DMS153 (cell line): Measurements from ENCODE around the gene SFMBT2.

Experiments used
- DNase-seq: peaks from one replicate; lab custom pipeline; 2025; lab: John Stamatoyannopoulos, UW

The SFMBT2 gene

GRCh38 chr10:7425691-7426090, 14.9 kb upstream of the SFMBT2 start:
- DNase-seq = no peak

- no peak for DNase-seq
Measured at GRCh38 chr10:7424919-7425318, 14.1 kb upstream of the SFMBT2 start.

GRCh38 chr10:7424315-7424714, 13.5 kb upstream of the SFMBT2 start:
- DNase-seq = no peak

- no peak for DNase-seq
Measured at GRCh38 chr10:7423521-7423920, 12.7 kb upstream of the SFMBT2 start.

GRCh38 chr10:7421526-7421925, 10.7 kb upstream of the SFMBT2 start:
- no peak for DNase-seq

GRCh38 chr10:7419998-7420397, 9.2 kb upstream of the SFMBT2 start:
- DNase-seq = no peak

- DNase-seq = no peak
Measured at GRCh38 chr10:7417807-7418206, 7.0 kb upstream of the SFMBT2 start.

- no peak for DNase-seq
Measured at GRCh38 chr10:7417103-7417623, 6.3 kb upstream of the SFMBT2 start.

GRCh38 chr10:7414766-7415165, 3.9 kb upstream of the SFMBT2 start:
- DNase-seq = no peak

GRCh38 chr10:7412928-7413282, 2.1 kb upstream of the SFMBT2 start:
- no peak for DNase-seq

- DNase-seq = no peak
Measured at GRCh38 chr10:7412237-7412927, 1.5 kb upstream of the SFMBT2 start.

- DNase-seq = no peak
Measured at GRCh38 chr10:7411671-7412128, 866 bp upstream of the SFMBT2 start.

- DNase-seq = no peak
Measured at GRCh38 chr10:7410301-7410861, 453 bp downstream of the SFMBT2 start.

GRCh38 chr10:7409732-7410168, 1.1 kb downstream of the SFMBT2 start:
- no peak for DNase-seq

- DNase-seq = no peak
Measured at GRCh38 chr10:7409045-7409731, 1.6 kb downstream of the SFMBT2 start.

GRCh38 chr10:7408291-7409044, 2.4 kb downstream of the SFMBT2 start:
- no peak for DNase-seq

GRCh38 chr10:7407368-7408290, 3.2 kb downstream of the SFMBT2 start:
- no peak for DNase-seq

- no peak for DNase-seq
Measured at GRCh38 chr10:7406712-7407333, 4.0 kb downstream of the SFMBT2 start.

GRCh38 chr10:7405637-7406036, 5.2 kb downstream of the SFMBT2 start:
- DNase-seq = no peak

GRCh38 chr10:7403620-7404019, 7.2 kb downstream of the SFMBT2 start:
- DNase-seq = no peak

- DNase-seq = no peak
Measured at GRCh38 chr10:7401782-7402181, 9.1 kb downstream of the SFMBT2 start.
